NCI-H1417 treated with DMSO at 0.1 percent for 48 hours (cell line): ENCODE data around the gene SPDYE16.
"Not testable (repeated sequence)": the region's sequence is repeated elsewhere in the genome, so short reads cannot be mapped to it uniquely, and the experiment has no call there.

Experiments used
- DNase-seq: peaks from one replicate; lab custom pipeline; 2025; lab: John Stamatoyannopoulos, UW

The SPDYE16 gene

GRCh38 chr7:76549025-76549854 lies 6.1 kb upstream of the SPDYE16 start:
- peak; percentile 31 for DNase-seq

GRCh38 chr7:76531643-76532042 lies 11.5 kb downstream of the SPDYE16 start:
- DNase-seq: not testable (repeated sequence)

- not testable (repeated sequence) for DNase-seq
Observed at GRCh38 chr7:76526183-76526582, 16.9 kb downstream of the SPDYE16 start.

- not testable (repeated sequence) for DNase-seq
Observed at GRCh38 chr7:76516932-76517331, 26.2 kb downstream of the SPDYE16 start.

GRCh38 chr7:76515999-76516443 lies 27.1 kb downstream of the SPDYE16 start:
- no peak for DNase-seq

GRCh38 chr7:76514926-76515771 lies 27.9 kb downstream of the SPDYE16 start:
- no peak for DNase-seq

GRCh38 chr7:76513817-76514799 lies 29.0 kb downstream of the SPDYE16 start:
- no peak for DNase-seq

- DNase-seq: no peak
Observed at GRCh38 chr7:76512941-76513816, 29.9 kb downstream of the SPDYE16 start.

- DNase-seq: not testable (repeated sequence)
Observed at GRCh38 chr7:76511911-76512885, 30.9 kb downstream of the SPDYE16 start.

GRCh38 chr7:76511200-76511910 lies 31.7 kb downstream of the SPDYE16 start:
- DNase-seq: not testable (repeated sequence)

- no peak for DNase-seq
Observed at GRCh38 chr7:76509931-76510877, 32.9 kb downstream of the SPDYE16 start, which contains the start of gene UPK3B. UPK3B (plus strand) TSS chr7:76510552; CDS start chr7:76510653, 101 bp downstream.

- no peak for DNase-seq
Observed at GRCh38 chr7:76507723-76508406, 35.2 kb downstream of the SPDYE16 start.

- DNase-seq: not testable (repeated sequence)
Observed at GRCh38 chr7:76506643-76507042, 36.5 kb downstream of the SPDYE16 start.

- DNase-seq: no peak
Observed at GRCh38 chr7:76506081-76506440, 37.0 kb downstream of the SPDYE16 start.

GRCh38 chr7:76505168-76506080 lies 37.7 kb downstream of the SPDYE16 start:
- no peak for DNase-seq
